Activated CD8-positive, alpha-beta memory T cell treated with anti-CD3 and anti-CD28 coated beads for 24 hours (primary cell): ENCODE measurements around the gene STIM2.

Experiments used
- DNase-seq: peaks from one replicate; pipeline ENCODE4 v3.0.0-alpha.2; 2020

STIM2 gene

DNA sequence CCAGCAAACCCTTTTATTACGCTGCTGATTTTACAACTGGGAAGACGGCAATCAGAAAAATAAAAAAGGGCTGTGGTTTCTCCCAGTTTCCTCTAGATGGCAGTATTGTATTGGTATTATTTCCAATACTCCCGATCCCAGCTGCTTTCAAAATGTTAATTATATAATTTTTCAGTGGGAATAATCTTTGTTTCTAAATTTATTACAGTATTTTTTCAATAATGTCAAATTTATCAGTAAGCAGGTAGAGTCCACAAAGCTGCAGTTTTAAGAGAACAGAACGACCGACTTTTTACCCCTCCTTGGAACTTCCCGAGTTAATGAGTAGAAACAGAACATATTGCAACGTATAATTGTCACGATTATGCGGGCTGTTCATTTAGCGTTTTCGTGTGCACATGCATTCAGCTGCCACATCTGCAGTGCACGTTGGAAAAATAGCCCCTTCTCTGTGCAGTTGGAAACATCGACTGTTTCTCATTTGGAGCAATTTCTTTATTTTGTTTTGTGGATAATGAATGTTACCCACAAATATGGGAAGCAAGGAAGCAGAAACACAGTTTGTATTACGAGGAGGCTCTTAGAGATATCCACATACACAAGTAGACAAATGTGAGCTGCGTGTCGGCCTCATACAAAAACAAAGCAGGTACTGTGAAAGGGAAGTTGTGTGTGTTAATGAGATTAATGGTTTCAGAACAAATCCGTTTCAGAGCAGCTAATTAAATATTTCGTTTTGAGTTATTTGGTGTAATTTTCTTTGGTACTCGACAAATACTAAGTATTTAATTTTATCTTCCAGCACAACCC is 188.0 kb downstream of the STIM2 start:
- no peak for DNase-seq

DNA sequence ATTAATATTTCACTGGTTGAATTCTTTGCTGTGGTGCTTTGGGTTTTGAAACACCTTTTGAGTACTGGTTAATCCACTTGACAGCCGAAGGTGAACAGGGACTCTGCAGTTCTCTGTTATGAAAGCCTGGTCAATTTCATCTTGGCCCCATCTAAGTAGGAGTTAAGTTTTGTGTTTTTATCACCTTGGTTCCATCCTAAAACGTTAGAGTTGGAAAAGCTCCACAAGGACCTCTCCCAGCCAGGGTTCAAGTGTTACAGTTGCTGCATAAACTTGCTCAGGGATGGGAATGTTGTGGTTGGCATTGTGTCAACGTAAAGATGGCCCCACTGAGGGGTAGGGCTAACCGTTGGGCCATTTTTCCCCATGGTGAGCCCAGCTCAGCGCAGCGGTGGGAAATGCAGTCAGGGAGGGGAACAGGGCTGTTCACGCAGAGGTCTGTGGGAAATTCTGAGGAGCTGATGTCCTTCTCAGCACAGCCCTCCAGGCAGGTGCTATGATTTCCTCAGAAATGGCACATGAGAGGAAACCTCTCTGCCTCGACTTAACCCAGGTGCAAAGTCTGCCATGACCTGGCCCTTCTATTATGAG is 188.7 kb downstream of the STIM2 start:
- no peak for DNase-seq

DNA sequence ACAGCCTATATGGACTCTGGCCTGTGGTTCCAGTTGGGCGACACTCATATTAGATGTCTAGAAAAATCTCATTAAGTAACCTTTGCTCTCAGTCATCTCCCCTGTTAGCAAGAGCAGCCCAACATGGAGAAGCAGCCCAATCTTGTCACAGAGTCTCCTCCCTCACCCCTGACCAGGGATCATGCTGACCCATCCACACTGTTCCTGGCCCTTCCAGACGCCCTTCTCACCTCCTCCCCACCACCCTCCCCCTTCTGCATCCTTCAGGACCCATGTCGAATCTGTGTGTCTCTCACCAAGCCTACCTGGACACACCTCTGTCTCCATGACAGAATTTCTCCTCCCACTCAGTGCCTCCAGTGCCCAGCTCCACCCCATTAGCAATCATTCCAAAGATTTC is 190.1 kb downstream of the STIM2 start:
- no peak for DNase-seq

DNA sequence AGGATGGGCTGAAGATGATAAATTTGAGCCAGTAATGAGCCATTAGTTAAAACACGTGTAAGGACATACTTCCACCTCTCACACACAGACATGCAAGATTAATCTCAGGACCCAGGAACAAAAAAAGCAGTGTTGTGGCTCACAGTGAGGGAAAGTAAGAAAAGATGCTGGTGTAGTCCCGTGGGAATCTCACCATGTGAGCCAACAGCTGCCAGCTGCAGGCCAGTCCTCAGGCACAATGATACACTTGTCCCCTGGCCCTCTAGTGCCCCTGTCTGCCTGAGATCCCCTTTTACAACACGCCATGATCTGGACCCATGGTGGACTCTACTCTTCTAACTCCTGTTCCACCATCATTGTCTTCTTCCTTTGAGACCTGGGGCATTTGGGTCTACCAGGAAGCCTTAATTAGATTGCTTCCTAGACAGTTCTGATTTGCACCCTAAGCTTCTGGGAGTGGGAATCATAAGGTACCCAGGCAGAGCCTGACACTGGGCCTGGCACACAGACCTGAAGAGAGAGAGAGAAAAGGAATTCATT is 194.7 kb downstream of the STIM2 start:
- DNase-seq, result no peak

DNA sequence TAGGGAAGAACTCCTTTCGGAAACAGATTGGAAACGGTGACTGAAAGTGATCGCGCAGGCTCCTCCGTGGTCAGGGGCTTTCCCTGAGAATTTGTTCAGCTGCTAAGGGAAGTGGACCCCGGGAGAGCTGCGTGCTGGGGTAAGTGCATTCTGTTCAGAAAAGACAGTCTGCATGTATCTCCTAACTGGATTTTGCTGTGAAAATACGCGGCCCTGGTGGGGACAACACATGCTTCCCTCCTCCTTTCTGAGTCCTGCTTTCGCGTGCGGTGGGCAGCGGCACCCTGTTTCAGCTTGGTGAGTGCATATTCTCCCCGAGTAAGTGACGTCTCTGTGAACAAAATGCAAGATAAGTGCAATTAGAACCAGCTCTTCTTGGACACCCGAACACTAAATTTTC is 195.6 kb downstream of the STIM2 start:
- DNase-seq, result no peak

DNA sequence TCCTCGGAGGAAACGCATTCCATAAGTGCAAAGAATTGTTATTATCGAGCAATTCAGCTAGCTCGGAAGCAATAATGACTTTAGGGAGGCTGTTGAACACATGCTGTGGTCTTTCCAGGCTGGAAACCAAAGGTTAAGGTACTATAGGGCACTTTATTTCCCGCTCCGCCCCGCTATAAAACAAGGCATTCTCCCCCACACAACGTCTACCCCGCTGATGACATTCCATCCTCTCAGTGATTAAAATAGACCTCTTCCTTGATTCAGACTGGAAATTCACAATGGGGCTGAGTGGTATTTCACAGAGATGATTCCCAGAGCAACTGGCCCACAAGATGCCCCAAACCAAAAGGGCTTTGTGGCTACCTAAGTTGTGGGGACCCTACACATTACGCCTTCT is 196.4 kb downstream of the STIM2 start:
- no peak for DNase-seq

DNA sequence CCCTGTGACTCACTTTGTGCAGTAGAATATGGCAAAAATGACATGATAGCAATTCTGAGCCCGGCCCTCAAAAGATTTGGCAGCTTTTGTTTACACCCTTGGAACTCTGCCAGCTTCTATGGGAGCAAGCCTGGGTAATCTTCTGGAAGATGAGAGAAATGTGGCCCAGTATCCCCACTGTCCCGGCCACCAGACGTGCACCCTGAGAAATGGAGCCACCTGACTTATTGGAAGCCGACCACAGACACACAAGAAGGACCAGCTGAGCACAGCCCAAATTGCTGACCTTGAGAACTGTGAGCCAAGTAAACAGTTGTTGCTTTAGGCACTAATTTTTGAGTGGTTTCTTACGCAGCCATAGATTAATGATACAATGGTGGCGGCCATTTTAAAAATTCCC is 197.0 kb downstream of the STIM2 start:
- no peak for DNase-seq

DNA sequence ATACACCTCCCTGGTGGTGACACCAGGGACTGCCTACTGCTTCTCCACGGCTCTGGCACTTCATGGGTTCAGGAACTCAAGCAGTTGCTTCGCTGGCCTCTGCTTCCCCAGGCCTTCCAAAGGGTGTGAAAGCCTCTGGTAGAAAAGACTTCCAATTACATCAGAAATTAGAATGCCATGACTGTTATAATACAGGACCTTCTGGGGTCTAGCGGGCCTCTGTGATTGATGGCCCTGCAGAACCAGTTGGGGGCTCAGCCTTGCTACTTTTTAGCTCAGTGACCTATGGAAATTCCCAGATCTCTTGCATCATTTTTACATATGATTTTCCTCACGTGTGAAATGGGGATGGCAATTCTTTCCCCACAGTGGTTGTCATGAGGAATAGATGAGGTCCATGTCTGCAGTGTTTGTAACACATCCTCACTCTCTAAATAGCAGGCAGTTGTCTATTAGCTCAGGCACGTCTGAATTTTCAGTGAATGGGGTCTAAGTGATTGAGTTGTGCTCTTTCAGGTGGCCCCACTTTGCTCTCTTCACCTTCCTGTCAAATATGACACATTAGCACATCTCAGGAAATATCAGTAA is 198.3 kb downstream of the STIM2 start:
- no peak for DNase-seq

DNA sequence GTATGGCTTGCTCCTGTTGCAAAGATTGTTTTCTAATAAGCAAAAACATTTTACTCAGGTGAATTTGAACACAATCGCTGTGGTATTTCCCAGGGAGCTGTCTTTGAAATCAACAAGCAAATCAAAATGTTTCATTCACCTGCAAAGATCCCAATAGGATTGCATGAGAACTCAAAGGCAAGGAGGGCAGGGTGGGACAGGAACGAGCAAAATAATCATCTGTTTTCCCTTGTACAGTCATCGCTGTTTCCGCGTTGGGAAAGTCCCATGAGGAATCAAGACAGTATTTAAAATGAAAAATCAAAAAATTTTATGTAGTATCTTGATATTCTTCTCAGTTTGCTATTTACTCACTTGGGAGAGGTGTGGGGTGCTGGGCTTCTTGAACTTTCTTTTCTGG is 198.8 kb downstream of the STIM2 start:
- DNase-seq, result no peak

DNA sequence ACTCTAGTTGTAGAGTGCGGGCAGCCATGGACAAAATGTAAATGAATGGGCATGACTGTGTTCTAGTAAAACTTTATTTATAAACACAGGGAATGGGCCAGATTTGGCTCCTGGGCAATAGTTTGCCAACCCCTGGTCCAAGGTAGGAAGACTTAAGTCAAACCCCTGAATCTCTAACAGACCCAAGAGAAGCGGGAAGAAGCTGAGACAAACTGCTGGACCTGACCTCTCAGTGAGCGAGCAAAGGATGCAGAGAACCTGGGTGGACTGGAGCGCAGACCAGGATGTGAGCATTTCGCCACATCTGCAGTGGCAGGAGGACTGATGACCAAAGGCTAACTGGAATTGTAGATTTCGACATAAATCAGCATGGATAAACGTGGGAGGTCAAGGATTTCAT is 201.6 kb downstream of the STIM2 start:
- no peak for DNase-seq

DNA sequence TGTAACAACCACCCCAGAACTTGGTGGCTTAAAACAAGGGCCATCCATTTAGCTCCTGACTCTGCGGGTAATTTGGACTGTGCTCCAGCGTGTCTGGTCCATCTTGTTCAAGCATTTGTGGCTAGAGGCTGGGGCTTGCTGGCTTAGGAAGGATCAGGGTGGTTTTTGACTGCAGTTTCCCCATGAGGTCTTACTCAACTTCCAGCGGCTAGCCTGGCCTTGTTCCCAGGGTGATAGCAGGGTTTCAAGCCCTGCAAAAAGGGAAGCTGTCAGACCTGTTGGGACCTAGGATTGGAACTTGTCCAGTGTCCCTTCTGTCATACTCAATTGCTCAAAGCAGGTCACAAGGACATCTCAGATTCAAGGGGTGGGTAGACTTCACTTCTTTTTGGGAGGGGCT is 205.9 kb downstream of the STIM2 start:
- no peak for DNase-seq

DNA sequence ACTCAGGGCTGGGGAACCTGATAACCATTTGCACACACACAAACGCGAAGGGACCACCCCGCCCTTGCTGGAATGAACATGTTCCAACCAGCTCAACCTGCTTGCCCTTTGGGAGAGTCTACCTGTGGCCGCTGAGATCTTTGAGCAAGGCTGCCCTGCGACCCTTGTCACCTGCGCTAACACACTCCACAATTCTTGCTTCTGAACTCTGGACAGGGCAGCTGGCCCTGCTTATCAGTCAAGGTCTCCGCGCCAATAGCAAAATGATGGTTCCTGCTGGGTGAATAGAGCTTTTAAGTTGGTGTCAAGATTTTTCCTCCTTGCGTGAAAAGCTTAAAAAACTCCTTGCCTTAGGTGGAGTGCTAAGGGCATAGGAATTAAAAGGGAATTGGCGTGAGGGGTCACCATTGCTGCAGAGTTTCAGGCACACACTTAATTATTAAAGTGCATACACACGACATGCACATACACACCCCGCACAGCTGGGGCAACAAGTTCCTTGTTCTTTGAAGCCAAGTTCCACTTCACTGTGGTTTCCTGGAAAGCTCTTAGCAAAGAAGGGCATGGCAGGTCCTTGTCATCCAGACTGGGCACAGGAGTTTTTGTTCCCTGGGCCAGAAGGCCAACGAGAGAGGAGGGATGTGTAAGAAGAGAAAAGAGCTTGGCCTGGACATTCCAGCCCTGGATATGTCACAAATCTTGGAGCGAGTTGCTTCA is 207.7 kb downstream of the STIM2 start:
- DNase-seq, result no peak
